AG09309 (cell line): ENCODE results near the gene PTPRG.

ENCODE experiments used
- DNase-seq: peaks from one replicate; pipeline ENCODE4 v3.0.0-alpha.2; 2010; ENCODE audit warnings: low read depth
- H3K4me3 ChIP-seq: 2 replicates; pipeline ENCODE4 v1.5.1; 2011; ENCODE audit warnings: mild to moderate bottlenecking, low read depth, low read length, moderate library complexity; ENCODE audit not compliant: control insufficient read depth
- TF ChIP-seq, protein P1 (sequence below): IDR thresholded peaks from 2 replicates; pipeline ENCODE4 v1.5.1; 2011; ENCODE audit warnings: mild to moderate bottlenecking, low read depth, low read length, inconsistent platforms; ENCODE audit not compliant: insufficient read depth, control insufficient read depth; ENCODE audit errors: missing control alignments

PTPRG gene

GRCh38 chr3:61788623-61789507, 227.5 kb downstream of the PTPRG start:
- no peak for DNase-seq
- no peak overlapping the region for H3K4me3 ChIP-seq
- TF ChIP-seq, protein P1, sequence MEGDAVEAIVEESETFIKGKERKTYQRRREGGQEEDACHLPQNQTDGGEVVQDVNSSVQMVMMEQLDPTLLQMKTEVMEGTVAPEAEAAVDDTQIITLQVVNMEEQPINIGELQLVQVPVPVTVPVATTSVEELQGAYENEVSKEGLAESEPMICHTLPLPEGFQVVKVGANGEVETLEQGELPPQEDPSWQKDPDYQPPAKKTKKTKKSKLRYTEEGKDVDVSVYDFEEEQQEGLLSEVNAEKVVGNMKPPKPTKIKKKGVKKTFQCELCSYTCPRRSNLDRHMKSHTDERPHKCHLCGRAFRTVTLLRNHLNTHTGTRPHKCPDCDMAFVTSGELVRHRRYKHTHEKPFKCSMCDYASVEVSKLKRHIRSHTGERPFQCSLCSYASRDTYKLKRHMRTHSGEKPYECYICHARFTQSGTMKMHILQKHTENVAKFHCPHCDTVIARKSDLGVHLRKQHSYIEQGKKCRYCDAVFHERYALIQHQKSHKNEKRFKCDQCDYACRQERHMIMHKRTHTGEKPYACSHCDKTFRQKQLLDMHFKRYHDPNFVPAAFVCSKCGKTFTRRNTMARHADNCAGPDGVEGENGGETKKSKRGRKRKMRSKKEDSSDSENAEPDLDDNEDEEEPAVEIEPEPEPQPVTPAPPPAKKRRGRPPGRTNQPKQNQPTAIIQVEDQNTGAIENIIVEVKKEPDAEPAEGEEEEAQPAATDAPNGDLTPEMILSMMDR: no peak

GRCh38 chr3:61789861-61790260, 228.5 kb downstream of the PTPRG start:
- H3K4me3 ChIP-seq: no peak overlapping the region
- TF ChIP-seq, protein P1: no peak
- no peak for DNase-seq

- no peak for DNase-seq
- TF ChIP-seq, protein P1: no peak
- H3K4me3 ChIP-seq: no peak overlapping the region
Measured at GRCh38 chr3:61790411-61790810, 229.0 kb downstream of the PTPRG start.

- no peak overlapping the region for H3K4me3 ChIP-seq
- TF ChIP-seq, protein P1: no peak
- no peak for DNase-seq
Measured at GRCh38 chr3:61793056-61793455, 231.7 kb downstream of the PTPRG start.

GRCh38 chr3:61793521-61793920, 232.2 kb downstream of the PTPRG start:
- no peak overlapping the region for H3K4me3 ChIP-seq
- DNase-seq: no peak
- TF ChIP-seq, protein P1: no peak

GRCh38 chr3:61794341-61794740, 233.0 kb downstream of the PTPRG start:
- TF ChIP-seq, protein P1: no peak
- no peak overlapping the region for H3K4me3 ChIP-seq
- DNase-seq: no peak

DNA sequence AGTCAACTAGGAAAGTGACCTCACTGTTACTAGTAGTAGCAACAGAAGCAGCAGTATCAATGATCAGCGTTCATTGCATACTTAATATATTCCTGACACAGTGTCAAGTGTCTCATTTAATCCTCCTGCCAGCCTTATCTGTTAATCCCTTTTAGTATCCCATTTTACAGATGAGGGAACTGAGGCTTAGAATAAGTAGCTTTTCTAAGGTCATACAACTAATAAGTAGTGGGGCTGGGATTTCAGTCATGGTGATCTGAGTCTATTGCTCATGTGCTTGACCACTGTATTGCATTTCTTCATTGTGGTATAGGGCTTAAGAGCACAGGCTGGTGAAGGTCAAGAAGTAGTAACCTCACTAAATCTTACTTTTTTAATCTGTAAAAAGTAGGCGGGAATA, 233.6 kb downstream of the PTPRG start:
- H3K4me3 ChIP-seq: no peak overlapping the region
- DNase-seq: no peak
- TF ChIP-seq, protein P1: no peak
